HTR-8/SVneo (cell line): ENCODE measurements around the gene PYGL.
A peak's percentile ranks its signal among the peaks of the same experiment; 100 is the strongest.
"Not testable (repeated sequence)": the region's sequence is repeated elsewhere in the genome, so short reads cannot be mapped to it uniquely, and the experiment has no call there.

ENCODE experiments used
- DNase-seq: peaks from one replicate; pipeline ENCODE4 v3.0.0; 2011; ENCODE audit warnings: low spot score, mixed read lengths; ENCODE audit not compliant: insufficient read length
- FAIRE-seq: peaks from 2 replicates; lab custom pipeline; 2011; peaks lifted over from hg19 to GRCh38; lab: Jason Lieb, UNC

The PYGL gene

DNA sequence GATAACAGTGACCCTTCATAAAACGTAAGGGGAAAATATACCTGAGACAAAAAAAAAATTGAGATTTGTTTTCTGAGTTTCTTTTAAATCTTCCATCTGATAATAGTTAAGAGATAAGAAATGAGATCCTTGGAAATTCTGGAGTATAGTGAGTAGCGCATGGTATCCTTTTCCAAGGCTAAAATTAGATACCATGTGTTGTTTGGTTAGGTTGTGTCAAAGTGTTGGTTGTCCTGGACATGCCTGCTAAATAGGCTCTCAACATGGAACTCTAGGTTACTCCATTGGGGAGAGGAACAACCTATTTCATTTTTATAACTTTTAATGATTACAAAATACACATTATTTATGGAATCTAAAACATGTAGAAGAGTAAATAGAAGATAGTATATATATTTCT is 14.8 kb downstream of the PYGL start:
- DNase-seq (no peak), FAIRE-seq (no peak)

DNA sequence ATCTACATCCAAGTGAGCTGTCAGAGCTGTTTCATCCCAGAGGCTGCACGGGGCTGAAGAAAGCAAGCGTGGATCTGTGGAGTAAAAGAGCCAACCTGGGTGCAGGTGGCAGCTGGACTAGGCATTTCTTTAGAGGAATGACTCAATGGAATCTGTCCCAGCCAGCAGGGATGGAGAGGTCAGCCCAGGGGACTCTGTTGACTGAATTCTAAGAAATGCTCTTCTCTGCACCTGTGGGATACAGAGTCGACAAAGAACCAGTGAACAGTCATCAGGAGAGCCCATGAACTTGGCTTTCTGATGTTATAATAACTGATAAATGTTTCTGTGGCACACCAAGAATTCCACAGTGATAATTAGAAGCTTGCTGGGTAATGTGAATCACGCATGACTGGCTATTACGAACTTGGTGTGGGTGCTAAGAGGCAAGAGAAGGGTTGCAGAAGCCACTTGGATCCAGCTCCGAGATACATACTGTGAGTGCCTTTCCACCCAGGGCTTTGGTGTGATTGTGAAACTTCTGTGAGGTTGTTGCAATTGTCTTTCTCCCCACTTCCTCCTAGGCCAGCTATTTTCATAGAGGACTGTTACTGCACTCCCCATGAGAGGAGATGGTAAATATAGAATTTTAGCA is 16.2 kb downstream of the PYGL start:
- FAIRE-seq (no peak), DNase-seq (no peak)

DNA sequence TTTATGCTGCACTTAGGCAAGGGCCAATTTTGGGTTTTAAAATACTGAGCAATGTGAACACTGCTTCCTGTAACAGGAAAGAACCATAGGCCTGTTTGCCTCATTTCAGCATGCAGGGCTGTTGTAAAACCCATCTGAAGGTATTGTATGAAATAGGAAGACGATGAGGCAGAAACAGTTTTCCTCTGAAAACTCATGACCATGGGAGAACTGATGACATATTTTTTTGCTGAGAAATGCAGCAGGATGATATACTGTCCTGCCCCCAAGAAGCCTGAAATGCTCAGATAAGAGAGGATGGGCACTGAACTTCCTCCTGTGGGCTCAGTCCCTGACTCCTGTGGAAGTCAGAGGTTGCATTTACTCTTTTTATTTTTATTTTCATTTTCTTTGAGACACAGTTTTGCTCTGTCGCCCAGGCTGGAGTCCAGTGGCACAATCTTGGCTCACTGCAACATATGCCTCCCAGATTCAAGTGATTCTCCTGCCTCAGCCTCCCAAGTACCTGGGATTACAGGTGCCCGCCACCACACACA is 17.4 kb downstream of the PYGL start:
- no peak for FAIRE-seq
- no peak for DNase-seq

DNA sequence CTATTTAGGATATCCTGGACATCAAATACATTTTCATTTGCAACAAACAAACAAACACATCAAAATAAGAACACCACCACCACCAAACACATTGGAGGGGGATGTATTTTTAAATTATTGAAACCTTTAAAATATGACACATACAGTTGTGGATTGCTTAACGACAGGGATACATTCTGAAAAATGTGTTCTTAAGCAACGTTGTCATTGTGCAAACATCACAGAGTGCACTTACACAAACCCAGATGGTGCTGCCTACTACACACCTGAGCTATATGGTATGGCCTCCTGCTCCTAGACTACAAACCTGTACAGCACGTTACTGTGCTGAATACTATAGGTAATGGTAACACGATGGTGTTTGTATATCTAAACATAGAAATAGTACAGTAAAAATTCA is 19.4 kb downstream of the PYGL start:
- DNase-seq = no peak
- no peak for FAIRE-seq

DNA sequence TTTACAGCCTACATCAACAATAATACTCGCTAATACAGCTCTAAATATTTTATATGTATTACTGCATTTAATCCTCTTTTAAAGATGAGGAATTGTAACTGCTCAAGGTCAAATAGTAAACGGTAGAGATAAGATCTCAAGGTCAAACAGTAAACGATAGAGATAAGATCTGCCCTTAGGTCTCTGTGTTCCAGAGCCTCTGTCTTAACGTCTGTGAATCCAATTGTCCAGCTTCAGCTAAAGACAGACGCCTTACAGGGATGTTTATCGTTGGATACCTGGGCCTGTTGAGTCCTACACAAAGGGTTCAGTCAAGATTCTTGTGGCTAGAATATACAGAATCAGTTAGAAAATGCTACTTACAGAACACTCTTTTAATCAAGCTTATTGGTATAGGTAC is 20.0 kb downstream of the PYGL start:
- no peak for FAIRE-seq
- no peak for DNase-seq

DNA sequence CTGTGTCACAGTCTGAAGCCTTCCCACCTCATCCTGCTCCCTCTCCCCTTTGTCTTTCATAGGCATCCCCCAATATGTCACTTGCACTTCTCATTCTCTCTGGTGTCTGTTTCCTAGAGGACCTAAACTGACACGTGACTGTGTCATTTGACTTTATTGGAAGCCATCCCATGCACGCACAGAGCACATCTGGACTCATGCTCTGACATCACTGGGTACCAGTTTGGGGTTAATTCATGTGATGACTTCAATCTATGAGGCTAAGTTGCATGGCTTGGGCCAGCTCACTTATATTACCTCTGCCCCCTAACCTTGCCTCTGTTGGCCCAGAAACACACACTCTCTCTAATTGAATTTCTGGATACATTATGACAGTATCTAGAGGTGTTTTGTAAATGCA is 21.5 kb downstream of the PYGL start:
- FAIRE-seq (no peak), DNase-seq (no peak)

DNA sequence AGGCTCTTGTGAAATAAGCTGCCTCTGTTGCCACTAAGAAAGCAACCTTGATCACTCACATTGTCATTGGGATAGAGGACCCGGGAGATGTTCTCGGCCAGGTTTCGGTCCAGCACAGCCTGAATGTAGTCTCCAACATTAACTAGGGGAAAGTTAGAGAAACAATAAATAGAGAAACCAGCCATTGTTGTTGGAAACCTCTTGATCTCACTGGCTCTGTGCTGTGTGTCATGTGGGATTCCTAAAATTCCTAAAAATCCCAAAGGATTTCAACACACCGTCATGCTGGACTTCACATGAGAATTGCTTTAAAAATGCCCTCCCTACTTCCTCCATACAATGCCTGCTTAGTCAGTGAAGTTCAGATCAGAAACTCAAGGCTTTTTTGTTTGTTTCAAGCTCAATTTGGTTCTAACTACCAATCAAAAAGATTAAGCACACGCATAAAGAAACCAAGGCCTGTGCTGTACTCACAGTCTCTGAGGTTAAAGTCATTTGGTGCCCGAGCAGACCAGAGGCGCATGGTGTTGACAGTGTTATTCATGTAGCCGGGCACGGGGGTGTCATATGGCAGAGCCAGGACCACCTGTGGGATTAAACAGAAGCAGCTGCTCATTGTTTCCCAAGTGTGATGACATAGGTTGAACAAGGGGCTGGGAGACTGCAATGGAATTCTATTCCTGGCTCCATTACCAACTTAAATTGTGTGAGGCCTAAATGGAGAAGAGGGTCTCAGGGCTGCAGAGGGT is 23.6 kb downstream of the PYGL start:
- DNase-seq = peak; percentile 36
- FAIRE-seq = no peak

DNA sequence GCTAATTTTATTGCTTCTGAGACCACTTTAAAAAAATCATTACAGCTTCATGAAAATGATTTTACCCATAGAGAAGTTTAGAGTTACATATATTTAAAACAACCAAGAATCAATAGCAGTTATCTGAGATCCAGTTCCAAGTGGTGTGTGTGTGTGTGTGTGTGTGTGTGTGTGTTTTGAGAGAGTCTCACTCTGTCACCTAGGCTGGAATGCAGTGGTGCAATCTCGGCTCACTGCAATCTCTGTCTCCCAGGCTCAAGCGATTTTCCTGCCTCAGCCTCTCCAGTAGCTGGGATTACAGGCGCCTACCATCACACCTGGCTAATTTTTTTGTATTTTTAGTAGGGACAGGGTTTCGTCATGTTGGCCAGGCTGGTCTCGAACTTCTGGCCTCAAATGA is 24.8 kb downstream of the PYGL start:
- DNase-seq, FAIRE-seq: not testable (repeated sequence)

DNA sequence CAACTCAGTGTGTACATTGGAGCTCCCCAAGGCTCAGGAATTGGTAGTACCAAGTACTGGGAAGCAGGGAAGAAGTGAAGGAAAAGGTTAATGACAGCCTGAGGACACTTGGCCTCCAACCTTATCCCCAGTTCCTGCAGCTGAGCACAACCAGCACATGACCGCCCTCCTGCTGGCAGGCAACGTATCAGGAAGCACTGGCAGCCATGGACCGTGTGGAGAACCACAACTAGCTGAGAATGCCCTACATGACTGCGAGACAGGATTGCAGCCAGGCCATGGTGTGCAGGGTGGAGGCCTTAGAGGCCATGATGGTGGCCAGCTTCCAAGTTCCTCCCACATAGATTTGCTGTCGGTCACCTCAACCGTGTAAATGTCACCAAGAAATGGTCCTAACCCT is 26.8 kb downstream of the PYGL start:
- FAIRE-seq (no peak), DNase-seq (no peak)

DNA sequence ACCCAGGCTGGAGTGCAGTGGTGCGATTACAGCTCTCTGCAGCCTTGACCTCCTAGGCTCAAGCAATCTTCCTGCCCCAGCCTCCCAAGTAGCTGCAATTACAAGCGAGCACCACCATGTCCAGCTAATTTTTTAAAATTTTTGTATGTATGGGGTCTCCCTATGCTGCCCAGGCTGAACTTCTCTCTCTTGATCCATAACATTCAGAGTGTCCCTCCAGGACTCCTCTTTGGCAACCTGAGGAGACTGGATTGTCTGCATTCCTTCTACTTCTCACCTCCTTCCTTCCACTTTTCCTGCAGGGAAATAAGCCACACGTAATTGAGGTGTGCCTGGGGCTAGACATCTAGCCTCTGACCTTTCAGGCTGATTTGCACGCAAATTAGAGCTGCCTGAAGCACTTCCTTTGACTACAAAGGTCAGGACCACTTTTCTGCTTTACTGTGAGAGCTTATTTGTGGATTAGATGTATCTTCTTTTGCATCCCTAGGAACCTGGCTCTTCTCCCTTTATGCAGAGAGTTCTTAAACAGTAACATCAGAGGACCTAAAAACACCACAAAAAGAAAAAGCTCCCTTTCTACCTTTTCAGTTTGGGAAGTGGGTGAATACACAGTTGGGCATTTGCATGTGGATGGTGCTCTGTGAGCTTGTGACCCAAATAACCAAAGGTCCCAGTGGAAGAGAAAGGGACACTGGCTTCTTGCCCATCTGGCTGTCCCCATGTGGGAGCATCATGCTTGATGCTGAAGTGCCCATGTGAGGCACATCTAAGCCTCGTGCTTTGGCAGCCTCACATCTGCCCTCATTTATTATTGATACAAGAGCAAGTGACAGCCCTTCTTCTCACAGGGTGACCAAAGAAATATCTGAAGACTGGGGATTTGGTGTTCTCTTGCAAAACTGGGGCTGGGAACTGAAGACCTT is 33.5 kb downstream of the PYGL start:
- DNase-seq (no peak), FAIRE-seq (no peak)

DNA sequence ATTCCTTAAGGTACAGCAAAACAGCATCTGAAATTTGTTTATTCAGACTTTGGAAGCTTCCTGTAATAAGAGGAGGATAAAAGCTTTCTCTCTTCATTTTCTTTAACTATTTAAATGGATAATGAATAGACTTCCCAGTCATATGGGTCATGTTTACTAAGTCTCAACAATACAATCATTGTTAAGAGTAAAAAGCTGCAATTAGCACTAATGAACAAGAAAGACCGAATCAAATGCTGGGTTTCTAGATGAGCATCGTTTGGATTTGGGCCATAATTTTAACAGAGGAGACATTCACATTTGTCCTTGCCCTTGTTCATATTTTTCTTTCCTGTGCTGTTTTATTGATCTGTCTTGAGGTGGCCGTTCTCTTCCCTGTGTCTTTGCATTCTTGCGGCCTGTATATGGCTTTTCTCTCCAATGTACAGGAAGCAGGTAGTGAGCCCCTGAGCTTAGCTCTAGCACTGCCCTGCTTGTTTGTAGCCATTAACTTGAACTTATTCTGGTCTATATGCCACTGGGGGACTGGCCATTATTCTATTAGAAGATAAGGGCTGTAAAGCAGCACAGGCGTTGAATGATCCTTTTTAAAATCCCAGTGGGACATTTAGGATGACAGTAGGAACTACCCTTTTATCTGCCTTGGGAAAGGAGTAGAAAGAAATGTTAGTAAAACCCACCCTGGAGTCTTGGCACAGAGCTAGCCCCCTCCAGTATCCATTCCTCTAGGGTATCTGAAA is 37.8 kb downstream of the PYGL start:
- no peak for DNase-seq

DNA sequence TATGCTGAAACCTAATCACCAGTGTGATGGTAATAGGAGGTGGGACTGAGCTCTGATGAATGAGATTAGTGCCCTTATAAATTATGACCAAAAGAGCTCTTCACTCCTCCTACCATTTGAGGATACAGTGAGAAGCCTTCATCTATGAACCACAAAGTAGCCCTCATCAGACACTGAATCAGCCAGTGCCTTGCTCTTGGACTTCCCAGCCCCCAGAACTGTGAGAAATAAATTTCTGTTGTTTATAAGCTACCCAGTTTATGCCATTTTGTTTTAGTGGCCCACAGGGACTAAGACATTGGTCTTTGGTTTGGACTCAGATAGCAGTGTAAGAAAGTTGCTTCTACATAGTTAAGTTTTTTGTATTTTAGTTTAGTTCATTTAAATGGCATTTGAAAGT is 39.6 kb downstream of the PYGL start:
- FAIRE-seq (no peak), DNase-seq (no peak)

More for the DNA sequence above, 37.8 kb downstream of the PYGL start:
- FAIRE-seq = no peak

DNA sequence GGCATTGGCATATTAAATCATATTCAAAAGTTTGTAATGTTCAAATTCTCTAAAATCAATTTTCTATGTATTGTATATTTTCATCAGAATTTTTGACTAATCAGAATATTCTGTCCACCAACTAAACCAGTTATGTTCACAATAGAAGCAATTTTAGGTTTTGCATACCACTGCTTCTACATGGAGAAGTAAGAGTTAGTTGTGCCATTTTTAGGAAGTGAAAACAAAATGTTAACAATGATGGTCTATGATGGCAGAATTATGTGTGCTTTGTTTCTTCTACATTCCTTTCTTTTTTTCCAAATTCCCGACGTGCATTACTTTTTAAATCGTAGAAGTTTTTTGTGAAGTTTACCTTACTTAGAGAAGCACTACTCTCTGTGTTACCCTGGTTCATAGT is 42.9 kb downstream of the PYGL start:
- DNase-seq = no peak

DNA sequence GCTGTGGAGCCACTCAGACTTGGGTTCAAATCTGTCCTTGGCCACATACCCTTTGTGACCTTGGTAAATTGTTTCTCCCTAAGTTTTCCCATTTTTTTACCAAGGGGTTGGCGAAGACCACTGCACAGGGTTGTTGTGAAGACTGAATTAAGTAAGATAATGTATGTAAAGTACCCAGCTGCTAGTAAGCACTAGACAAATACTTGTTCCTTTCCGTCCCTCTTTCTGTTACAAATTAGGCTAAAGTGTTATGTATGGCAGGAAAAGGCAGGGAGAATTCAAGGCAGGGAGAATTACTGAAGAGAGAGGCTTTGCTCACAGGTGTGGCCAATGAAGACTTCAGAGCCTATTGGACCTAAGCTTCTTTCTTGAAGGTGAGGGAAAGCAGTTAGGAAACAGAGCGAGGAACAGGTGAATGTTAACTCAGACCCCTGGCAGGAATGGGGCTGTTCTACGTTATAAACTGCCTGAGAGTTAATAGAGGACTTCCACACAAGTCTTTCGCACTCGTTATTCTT is 46.6 kb downstream of the PYGL start:
- DNase-seq (no peak), FAIRE-seq (no peak)

More for the DNA sequence above, 42.9 kb downstream of the PYGL start:
- FAIRE-seq = no peak

DNA sequence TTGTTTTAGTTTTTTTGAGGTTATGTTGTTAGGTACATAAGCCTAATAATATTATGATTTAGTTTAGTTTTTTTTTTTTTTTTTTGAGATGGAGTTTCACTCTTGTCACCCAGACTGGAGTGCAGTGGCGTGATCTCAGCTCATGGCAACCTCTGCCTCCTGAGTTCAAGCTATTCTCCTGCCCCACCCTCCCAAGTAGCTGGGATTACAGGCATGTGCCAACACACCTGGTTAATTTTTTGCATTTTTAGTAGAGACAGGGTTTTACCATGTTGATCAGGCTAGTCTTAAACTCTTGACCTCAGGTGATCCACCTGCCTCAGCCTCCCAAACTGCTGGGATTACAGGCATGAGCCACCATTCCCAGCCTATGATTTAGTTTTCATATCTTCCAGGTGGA is 47.3 kb downstream of the PYGL start:
- not testable (repeated sequence) for DNase-seq, FAIRE-seq

DNA sequence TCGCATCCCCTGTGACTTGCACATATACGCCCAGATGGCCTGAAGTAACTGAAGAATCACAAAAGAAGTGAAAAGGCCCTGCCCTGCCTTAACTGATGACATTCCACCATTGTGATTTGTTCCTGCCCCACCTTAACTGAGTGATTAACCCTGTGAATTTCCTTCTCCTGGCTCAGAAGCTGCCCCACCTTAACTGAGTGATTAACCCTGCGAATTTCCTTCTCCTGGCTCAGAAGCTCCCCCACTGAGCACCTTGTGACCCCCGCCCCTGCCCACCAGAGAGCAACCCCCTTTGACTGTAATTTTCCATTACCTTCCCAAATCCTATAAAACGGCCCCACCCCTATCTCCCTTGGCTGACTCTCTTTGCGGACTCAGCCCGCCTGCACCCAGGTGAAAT is 47.9 kb downstream of the PYGL start:
- DNase-seq, FAIRE-seq: not testable (repeated sequence)

DNA sequence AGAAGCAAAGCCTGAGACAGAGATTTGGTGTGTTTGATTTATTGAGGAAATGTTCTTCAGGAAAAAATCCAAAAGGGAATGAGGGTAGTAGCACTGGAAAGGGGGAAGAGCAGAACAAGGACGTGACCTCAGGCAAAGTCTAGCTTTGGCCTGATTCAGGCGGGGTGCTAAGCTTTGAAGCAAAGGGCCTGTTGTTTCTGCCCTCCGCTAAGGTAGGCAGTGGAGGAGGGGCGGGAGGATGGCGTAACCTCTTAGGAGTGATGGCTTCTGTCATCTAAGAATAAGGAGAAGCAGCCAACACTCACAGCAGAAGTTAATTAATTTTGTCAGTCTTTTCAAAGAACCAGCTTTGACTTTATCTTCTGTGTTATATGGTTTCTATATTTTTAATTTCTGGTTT is 52.0 kb downstream of the PYGL start:
- FAIRE-seq (no peak), DNase-seq (no peak)

DNA sequence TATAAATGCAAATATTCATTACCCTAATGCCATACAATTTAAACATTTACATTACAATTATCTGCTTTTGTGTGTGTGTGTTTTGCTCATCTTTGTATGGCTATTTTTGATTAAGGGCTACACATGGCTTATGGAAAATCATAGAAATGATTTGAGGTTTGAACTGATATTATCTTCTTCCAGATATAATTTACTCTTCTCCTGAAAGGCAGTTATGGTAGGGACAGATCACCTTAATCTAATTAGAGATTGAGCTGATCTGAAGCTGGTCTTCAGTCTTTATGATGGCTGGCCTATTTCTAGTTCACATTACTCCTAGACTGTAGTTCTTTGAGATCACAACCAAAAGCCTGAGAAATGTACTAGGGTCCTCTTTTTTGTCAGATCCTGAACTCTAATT is 56.8 kb downstream of the PYGL start:
- FAIRE-seq (no peak), DNase-seq (no peak)

DNA sequence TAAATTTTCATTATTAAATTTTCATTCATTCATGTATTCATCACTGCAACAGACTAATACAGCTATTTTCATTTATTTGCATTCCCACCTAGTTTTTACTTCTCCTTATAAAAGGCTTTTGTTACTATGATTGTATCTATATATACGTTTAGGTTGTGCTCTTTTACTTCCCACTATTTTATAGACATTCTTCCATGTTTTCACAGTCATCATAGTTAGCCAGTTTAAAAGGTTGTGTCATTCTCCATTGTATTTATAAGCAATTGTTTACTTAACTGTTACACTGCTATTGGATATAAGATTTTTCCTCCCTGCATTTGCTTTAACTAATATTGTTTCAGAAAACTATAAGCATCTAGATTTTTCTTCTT is 60.5 kb downstream of the PYGL start:
- FAIRE-seq (no peak), DNase-seq (no peak)
